ENCODE measurements around the gene PCCB. TPM values are rescaled to one million over a fixed set of nuclear protein-coding genes. Genes with fewer than 3 reads are reported as not detected.

The PCCB gene
- total and polyA plus RNA-seq, 2 of the 8 experiments (the other 6 are each of a cell fraction or from before 2014, with no cell fraction given), result 56.7 to 84.4 TPM

DNA sequence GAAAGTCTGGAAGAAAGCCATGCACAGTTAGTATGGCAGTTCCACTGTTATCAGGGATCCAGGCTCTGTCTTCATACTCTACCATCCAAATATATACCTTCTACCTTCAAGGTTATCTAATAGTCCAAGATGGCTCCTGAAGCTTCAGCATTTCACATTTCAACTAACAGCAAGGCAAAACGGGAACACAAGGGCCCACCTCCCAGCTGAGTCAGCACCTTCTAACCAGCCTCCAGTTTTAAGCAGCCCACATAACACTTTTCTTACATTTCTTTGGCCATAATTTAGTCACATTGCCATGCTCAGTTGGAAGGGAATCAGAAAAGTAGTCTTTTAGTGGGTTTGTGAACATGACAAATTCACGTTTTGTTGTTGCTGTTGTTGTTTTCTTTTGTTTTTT, 38.6 kb upstream of the PCCB start:
- H2AK5ac ChIP-seq (ENCODE audit: low read depth, low read length), result no peak overlapping the region
- no peaks in the 10 kb centered on the region for H3K27me3 ChIP-seq (replicated peaks in 1 of 4; ENCODE audit: control insufficient read depth in 3 of 4, extremely low read depth in 1 of 4, insufficient read depth in 3 of 4, low read length in 3 of 4)
- no peaks in the 10 kb centered on the region for H3K36me3 ChIP-seq (ENCODE audit: control insufficient read depth in 2 of 4, insufficient read depth in 4 of 4, low read length in 3 of 4)
- no peak overlapping the region for H2BK15ac ChIP-seq (ENCODE audit: low read length)
- no peak overlapping the region for H2BK20ac ChIP-seq (ENCODE audit: low read length)
- no peak overlapping the region for H3K56ac ChIP-seq (replicated peaks; ENCODE audit: insufficient read length, low read depth, low read length)
- H4K20me1 ChIP-seq (replicated peaks in 1 of 2; ENCODE audit: control insufficient read depth in 1 of 2, insufficient read depth in 2 of 2, low read length in 2 of 2), result no peaks in the 10 kb centered on the region
- no peak overlapping the region for H3K23ac ChIP-seq (ENCODE audit: insufficient read length)
- FAIRE-seq (no peak), DNase-seq (ENCODE audit: low read depth in 1 of 2, low spot score in 2 of 2) (no peak)
- no peak overlapping the region for H4K8ac ChIP-seq (ENCODE audit: extremely low read depth, insufficient read depth, low read length)
- H2BK12ac ChIP-seq (ENCODE audit: low read depth, low read length), result no peak overlapping the region
- no peaks in the 10 kb centered on the region for H3K79me2 ChIP-seq (ENCODE audit: control insufficient read depth in 1 of 2, insufficient read depth in 2 of 2, low read length in 2 of 2)
- POLR2A ChIA-PET (ENCODE audit: partially characterized antibody), result interaction anchor here (1.7 kb wide), 1 partner anchor 15 kb away, joined by 5 read pairs; the partner anchor contains the start of gene MSL2
- H3K18ac ChIP-seq (ENCODE audit: extremely low read depth, low read length), result no peak overlapping the region
- H3K4ac ChIP-seq (replicated peaks; ENCODE audit: insufficient read length, low read depth, low read length), result no peak overlapping the region
- H3K4me2 ChIP-seq (ENCODE audit: insufficient read depth in 1 of 2, low read depth in 2 of 2, low read length in 2 of 2), result no peak overlapping the region
- WGBS, 2 experiments (ENCODE audit: extremely low coverage in 1 of 2, insufficient coverage in 1 of 2, insufficient read length in 1 of 2, insufficient replicate concordance in 2 of 2, low coverage in 1 of 2, low lambda C conversion rate in 2 of 2, missing lambda C conversion rate in 1 of 2), result 78% methylated on average over 2 of the region's 2 CpGs; no CpG with 5 or more reads in 1 of the 2 experiments
- H3K23me2 ChIP-seq (ENCODE audit: low read depth, low read length), result no peaks in the 10 kb centered on the region
- CTCF ChIA-PET (ENCODE audit: partially characterized antibody), result interaction anchor here (0.6 kb wide), 1 partner anchor 566 kb away, joined by 4 read pairs; no protein-coding TSS in a partner anchor
- no peak overlapping the region for H3K27ac ChIP-seq (ENCODE audit: low read depth, low read length)
- no peak overlapping the region for H3K9ac ChIP-seq (replicated peaks in 1 of 4; ENCODE audit: extremely low read depth in 1 of 4, low read depth in 3 of 4, low read length in 3 of 4)
- no peak overlapping the region for H3K4me3 ChIP-seq (ENCODE audit: extremely low read depth in 1 of 4, insufficient read depth in 2 of 4, low read depth in 3 of 4, low read length in 4 of 4)
- no peak overlapping the region for H2BK5ac ChIP-seq (ENCODE audit: low read depth, low read length)
- TF ChIP-seq CTCF (IDR thresholded peaks at IDR 0.05; ENCODE audit: control extremely low read depth in 1 of 3, insufficient read depth in 1 of 3, low read depth in 1 of 3, low read length in 3 of 3) (no peak), CHD2 (IDR thresholded peaks at IDR 0.05; ENCODE audit: low read length) (no peak), SP1 (IDR thresholded peaks at IDR 0.05; ENCODE audit: low read depth, low read length) (no peak), NANOG (IDR thresholded peaks at IDR 0.05; ENCODE audit: insufficient read depth, low read depth, low read length, poor library complexity, severe bottlenecking) (no peak), EZH2 (IDR thresholded peaks at IDR 0.05; ENCODE audit: low read depth, low read length, severe bottlenecking) (no peak), SAP30 (IDR thresholded peaks at IDR 0.05; ENCODE audit: insufficient read depth, insufficient replicate concordance, low read length) (no peak), RBBP5 (IDR thresholded peaks at IDR 0.05; ENCODE audit: borderline replicate concordance, low read depth, low read length) (no peak), TBP (IDR thresholded peaks at IDR 0.05; ENCODE audit: low read depth, low read length) (no peak), FOSL1 (IDR thresholded peaks at IDR 0.05; ENCODE audit: insufficient read depth, low read depth, low read length) (no peak), GABPA (IDR thresholded peaks at IDR 0.05; ENCODE audit: borderline replicate concordance, insufficient read depth, low read length) (no peak), POLR2A (IDR thresholded peaks at IDR 0.05; ENCODE audit: control extremely low read depth in 1 of 2, low read depth in 2 of 2, low read length in 2 of 2) (no peak)
- no peak overlapping the region for H4K91ac ChIP-seq (replicated peaks; ENCODE audit: insufficient read length, low read length)
- no peaks in the 10 kb centered on the region for H3K9me3 ChIP-seq (ENCODE audit: insufficient read depth in 2 of 2, low read depth in 1 of 2, low read length in 1 of 2)
- 0 out of 2 replicates have a peak overlapping the region, but pooled peaks have one; percentile 59 for H2AFZ ChIP-seq (ENCODE audit: low read length)
- H3K4me1 ChIP-seq (replicated peaks in 1 of 4; ENCODE audit: control insufficient read depth in 3 of 4, insufficient read depth in 4 of 4, low read length in 3 of 4), result no peaks in the 10 kb centered on the region
- no peaks in the 10 kb centered on the region for H3K79me1 ChIP-seq (ENCODE audit: low read depth, low read length)
- H4K5ac ChIP-seq (ENCODE audit: insufficient read length, low read depth, low read length), result no peak overlapping the region
- H3K14ac ChIP-seq (ENCODE audit: insufficient read length), result no peak overlapping the region
- H2BK120ac ChIP-seq (replicated peaks; ENCODE audit: low read depth, low read length), result no peak overlapping the region
